B cell (primary cell): ENCODE results near the gene MUC3A. TPM values are rescaled to one million over a fixed set of nuclear protein-coding genes. Genes with fewer than 3 reads are reported as not detected.
"Not testable (repeated sequence)": the region's sequence is repeated elsewhere in the genome, so short reads cannot be mapped to it uniquely, and the experiment has no call there.

Experiments
- ATAC-seq: fragments of 200-7000 bp; cut with Tn5 transposase; one replicate; pipeline ENCODE4 v1.10.0; 2021; ENCODE audit warnings: low read depth, mild to moderate bottlenecking, moderate number of reproducible peaks, moderate library complexity
- CTCF ChIA-PET: fragments of 350-600 bp; sonication (Branson Sonifier 250); formaldehyde crosslinking; loops from one replicate; lab custom pipeline; 2021; ENCODE audit warnings: antibody characterized with exemption, inconsistent platforms; lab: Charles Lee
- POLR2A ChIA-PET: fragments of 350-600 bp; sonication (Branson Sonifier 250); formaldehyde crosslinking; loops from one replicate; lab custom pipeline; 2021; ENCODE audit warnings: antibody characterized with exemption; lab: Charles Lee
- DNase-seq: peaks from one replicate; pipeline ENCODE4 v3.0.0; 2013
- H2AFZ ChIP-seq: 2 replicates; pipeline ENCODE4 v1.6.1; 2012; ENCODE audit warnings: mild to moderate bottlenecking, low read depth, low read length; ENCODE audit not compliant: insufficient read depth, poor library complexity, severe bottlenecking
- H3K27ac ChIP-seq, 2 donors: 1 replicate in 1 of 2; 2 replicates in 1 of 2; pipeline ENCODE4 v1.5.1; 2012 to 2013; ENCODE audit warnings: low read length in 2 of 2, mild to moderate bottlenecking in 2 of 2, moderate library complexity in 1 of 2
- H3K27me3 ChIP-seq, 4 experiments: fragments of 200-600 bp in 1 of 4; sonication (generic) in 1 of 4; replicated peaks in 1 of 4; 1 replicate in 2 of 4; 2 replicates in 2 of 4; pipeline versions ENCODE4 v1.6.1 to v1.7.0; 2013 to 2016; ENCODE audit warnings: low read length in 3 of 4, mild to moderate bottlenecking in 2 of 4, mixed read lengths in 1 of 4, moderate library complexity in 1 of 4; ENCODE audit not compliant: insufficient read depth in 4 of 4, control insufficient read depth in 3 of 4; ENCODE audit errors: control extremely low read depth in 1 of 4
- H3K36me3 ChIP-seq, 2 experiments: replicated peaks in 1 of 2; 1 replicate in 1 of 2; 2 replicates in 1 of 2; pipeline versions ENCODE4 v1.6.1 to v1.7.1; 2013; ENCODE audit warnings: low read length in 1 of 2; ENCODE audit not compliant: insufficient read depth in 2 of 2, control insufficient read depth in 1 of 2; ENCODE audit errors: control extremely low read depth in 1 of 2, extremely low read depth in 1 of 2
- H3K4me1 ChIP-seq, 2 donors: fragments of 200-600 bp in 1 of 2; sonication (generic) in 1 of 2; 1 replicate in 1 of 2; 2 replicates in 1 of 2; pipeline versions ENCODE4 v1.5.1 to v1.6.1; 2013 to 2017; ENCODE audit warnings: low read length in 2 of 2; ENCODE audit not compliant: control insufficient read depth in 2 of 2, insufficient read depth in 2 of 2
- H3K4me2 ChIP-seq: replicated peaks from 2 replicates; pipeline ENCODE3; 2012; ENCODE audit warnings: mild to moderate bottlenecking, low read depth, low read length; ENCODE audit not compliant: poor library complexity, severe bottlenecking
- H3K4me3 ChIP-seq, 5 experiments: fragments of 200-600 bp in 1 of 5; sonication (generic) in 1 of 5; 1 replicate in 3 of 5; 2 replicates in 2 of 5; pipeline versions ENCODE4 v1.5.1 to v1.7.0; 2011 to 2016; ENCODE audit warnings: low read length in 4 of 5, mild to moderate bottlenecking in 4 of 5, low read depth in 2 of 5, control low read depth in 1 of 5, moderate library complexity in 1 of 5; ENCODE audit not compliant: insufficient read depth in 1 of 5; ENCODE audit errors: control extremely low read depth in 1 of 5, extremely low read depth in 1 of 5
- H3K79me2 ChIP-seq: fragments of 200-600 bp; sonication (generic); one replicate; pipeline ENCODE4 v1.6.0; 2016; ENCODE audit warnings: low read length; ENCODE audit not compliant: control insufficient read depth, insufficient read depth
- H3K9ac ChIP-seq: fragments of 200-600 bp; sonication (generic); 2 replicates; pipeline ENCODE4 v1.6.1; 2017; ENCODE audit warnings: mild to moderate bottlenecking, low read length, moderate library complexity
- H3K9me3 ChIP-seq, 3 donors: one replicate each; pipeline versions ENCODE4 v1.6.1 to v1.7.1; 2013; ENCODE audit warnings: low read length in 2 of 3; ENCODE audit not compliant: control insufficient read depth in 2 of 3, insufficient read depth in 1 of 3; ENCODE audit errors: control extremely low read depth in 1 of 3
- H4K20me1 ChIP-seq: 2 replicates; pipeline ENCODE4 v1.6.0; 2012; ENCODE audit warnings: mild to moderate bottlenecking, low read length; ENCODE audit not compliant: insufficient read depth, control insufficient read depth, poor library complexity, severe bottlenecking
- H3K27ac Mint-ChIP-seq: one replicate; pipeline ENCODE4 v1.8.0; 2021; ENCODE audit warnings: mixed read lengths
- H3K27me3 Mint-ChIP-seq: one replicate; pipeline ENCODE4 v1.8.0; 2021; ENCODE audit warnings: mixed read lengths
- H3K4me1 Mint-ChIP-seq: one replicate; pipeline ENCODE4 v1.8.0; 2021; ENCODE audit warnings: mixed read lengths
- H3K4me3 Mint-ChIP-seq: one replicate; pipeline ENCODE4 v1.8.0; 2021; ENCODE audit warnings: mixed read lengths
- H3K9me3 Mint-ChIP-seq: one replicate; pipeline ENCODE4 v1.8.0; 2022; ENCODE audit warnings: mixed read lengths; ENCODE audit not compliant: insufficient read depth
- CTCF ChIP-seq: fragments of 200-600 bp; IDR thresholded peaks from one replicate; pipeline ENCODE4 v1.8.0; 2022; ENCODE audit warnings: antibody characterized with exemption, mild to moderate bottlenecking
- EZH2 ChIP-seq: IDR thresholded peaks from 2 replicates; pipeline ENCODE4 v1.6.1; 2012; ENCODE audit warnings: borderline replicate concordance, low read depth, mild to moderate bottlenecking, moderate library complexity, low read length; ENCODE audit not compliant: insufficient read depth, poor library complexity, severe bottlenecking
- WGBS: methylation state at CpG from one replicate; pipeline ENCODE4 v1.1.5; 2013; ENCODE audit warnings: missing lambda C conversion rate; ENCODE audit not compliant: insufficient coverage; 5-methylcytosine and 5-hydroxymethylcytosine counted together
- intact Hi-C: fragments of 100-400 bp; cut with micrococcal nuclease; formaldehyde crosslinking; loops from one replicate; pipeline ENCODE4 v1.10.0; 2022
- polyA plus RNA-seq: library from polyadenylated mRNA; depleted of rRNA; stranded (reverse); fragments of >200 nt; gene quantifications from 2 replicates; pipeline ENCODE4 v1.2.3, GENCODE V29; 2012
- total RNA-seq, 2 donors: library from RNA; stranded (reverse); fragments of 120-200 nt in 1 of 2; gene quantifications; 1 replicate in 1 of 2; 2 replicates in 1 of 2; pipeline versions ENCODE4 v1.2.3 to v1.2.4, GENCODE V29; 2013 to 2022

MUC3A gene
- total and polyA plus RNA-seq, 2 donors (not counting 1 experiment from before 2014, with no cell fraction given) = not detected

GRCh38 chr7:101007361-101007760, 58.0 kb downstream of the MUC3A start:
- H3K9me3 Mint-ChIP-seq, H3K4me1 ChIP-seq, H3K4me1 Mint-ChIP-seq, H3K27ac ChIP-seq, H3K27me3 ChIP-seq, H3K79me2 ChIP-seq, H3K27ac Mint-ChIP-seq, H3K4me2 ChIP-seq, H3K9me3 ChIP-seq, POLR2A ChIA-PET, H3K4me3 Mint-ChIP-seq, CTCF ChIA-PET, ATAC-seq, H3K4me3 ChIP-seq, H3K36me3 ChIP-seq, DNase-seq, H2AFZ ChIP-seq, H3K9ac ChIP-seq, H4K20me1 ChIP-seq, intact Hi-C loops: not testable (repeated sequence)
- WGBS = 63% methylated on average over 1 of the region's 2 CpGs
- H3K27me3 Mint-ChIP-seq = peaks cover 23% of the 10 kb centered on the region

GRCh38 chr7:101009629-101010028, 60.3 kb downstream of the MUC3A start:
- H3K9me3 Mint-ChIP-seq = no peaks in the 10 kb centered on the region
- Histone ChIP-seq H2AFZ (no peak overlapping the region), H3K9ac (no peak overlapping the region), H3K4me2 (no peak overlapping the region), H3K36me3 (no peaks in the 10 kb centered on the region), H3K27ac (no peak overlapping the region), H3K27me3 (peaks cover 0 to 4% (median 0%) of the 10 kb centered on the region in 4 experiments), H4K20me1 (no peaks in the 10 kb centered on the region), H3K79me2 (no peaks in the 10 kb centered on the region), H3K9me3 (peaks cover 0 to 8% (median 0%) of the 10 kb centered on the region in 3 donors), H3K4me3 (no peak overlapping the region), H3K4me1 (no peaks in the 10 kb centered on the region)
- H3K4me3 Mint-ChIP-seq = no peak overlapping the region
- ChIA-PET CTCF (no interaction called here), POLR2A (no interaction called here)
- no peak overlapping the region for H3K27ac Mint-ChIP-seq
- no peaks in the 10 kb centered on the region for H3K4me1 Mint-ChIP-seq
- intact Hi-C loops = no loop called here
- peaks cover 23% of the 10 kb centered on the region for H3K27me3 Mint-ChIP-seq
- TF ChIP-seq EZH2 (no peak), CTCF (no peak)
- DNase-seq (no peak), ATAC-seq (no peak)
- WGBS = 84% methylated on average over 3 of the region's 5 CpGs
